ENCODE measurements around the gene ATP1A1.
A peak's percentile ranks its signal among the peaks of the same experiment; 100 is the strongest.

The ATP1A1 gene

GRCh38 chr1:116372651-116373430 is at the start of gene ATP1A1:
ATP1A1 (plus strand) TSS chr1:116373244; CDS start chr1:116373512, 268 bp downstream.
- peak; percentile 96 for DNase-seq (ENCODE audit: low spot score)

GRCh38 chr1:116323491-116323890 is 49.6 kb upstream of the ATP1A1 start:
- DNase-seq (ENCODE audit: low spot score): no peak

GRCh38 chr1:116324411-116324810 is 48.6 kb upstream of the ATP1A1 start:
- DNase-seq (ENCODE audit: low spot score): no peak

- no peak for DNase-seq (ENCODE audit: low spot score)
Measured at GRCh38 chr1:116325104-116325503, 47.9 kb upstream of the ATP1A1 start.

GRCh38 chr1:116325922-116326321 is 47.1 kb upstream of the ATP1A1 start:
- peak; percentile 78 for DNase-seq (ENCODE audit: low spot score)

GRCh38 chr1:116326486-116326885 is 46.6 kb upstream of the ATP1A1 start:
- DNase-seq (ENCODE audit: low spot score): no peak

GRCh38 chr1:116328671-116329070 is 44.4 kb upstream of the ATP1A1 start:
- DNase-seq (ENCODE audit: low spot score): no peak

GRCh38 chr1:116329524-116330341 is 43.3 kb upstream of the ATP1A1 start:
- DNase-seq (ENCODE audit: low spot score): no peak

- no peak for DNase-seq (ENCODE audit: low spot score)
Measured at GRCh38 chr1:116330342-116330652, 42.7 kb upstream of the ATP1A1 start.

GRCh38 chr1:116330846-116331245 is 42.2 kb upstream of the ATP1A1 start:
- no peak for DNase-seq (ENCODE audit: low spot score)

- no peak for DNase-seq (ENCODE audit: low spot score)
Measured at GRCh38 chr1:116331523-116331922, 41.5 kb upstream of the ATP1A1 start.

- DNase-seq (ENCODE audit: low spot score): no peak
Measured at GRCh38 chr1:116332451-116332850, 40.6 kb upstream of the ATP1A1 start.

- no peak for DNase-seq (ENCODE audit: low spot score)
Measured at GRCh38 chr1:116333171-116334014, 39.7 kb upstream of the ATP1A1 start.

GRCh38 chr1:116334015-116334547 is 39.0 kb upstream of the ATP1A1 start:
- no peak for DNase-seq (ENCODE audit: low spot score)

- no peak for DNase-seq (ENCODE audit: low spot score)
Measured at GRCh38 chr1:116334868-116335635, 38.0 kb upstream of the ATP1A1 start.

GRCh38 chr1:116335850-116336624 is 37.0 kb upstream of the ATP1A1 start:
- DNase-seq (ENCODE audit: low spot score): no peak

GRCh38 chr1:116337398-116337797 is 35.6 kb upstream of the ATP1A1 start:
- DNase-seq (ENCODE audit: low spot score): no peak

GRCh38 chr1:116338400-116338799 is 34.6 kb upstream of the ATP1A1 start:
- no peak for DNase-seq (ENCODE audit: low spot score)

GRCh38 chr1:116340506-116341231 is 32.4 kb upstream of the ATP1A1 start:
- no peak for DNase-seq (ENCODE audit: low spot score)

- no peak for DNase-seq (ENCODE audit: low spot score)
Measured at GRCh38 chr1:116343019-116343418, 30.0 kb upstream of the ATP1A1 start.

Data from CD4-positive, alpha-beta T cell treated with Interleukin-6 at 100 ng/mL for 8 hours (primary cell).